Myometrial cell (primary cell): ENCODE measurements around the gene BAZ1A. TPM values are rescaled to one million over a fixed set of nuclear protein-coding genes. Genes with fewer than 3 reads are reported as not detected.

Source experiments
- total RNA-seq: library from RNA; depleted of rRNA; stranded (reverse); fragments of >200 nt; gene quantifications from 2 replicates; pipeline ENCODE4 v1.2.3, GENCODE V29; 2015

The BAZ1A gene, protein sequence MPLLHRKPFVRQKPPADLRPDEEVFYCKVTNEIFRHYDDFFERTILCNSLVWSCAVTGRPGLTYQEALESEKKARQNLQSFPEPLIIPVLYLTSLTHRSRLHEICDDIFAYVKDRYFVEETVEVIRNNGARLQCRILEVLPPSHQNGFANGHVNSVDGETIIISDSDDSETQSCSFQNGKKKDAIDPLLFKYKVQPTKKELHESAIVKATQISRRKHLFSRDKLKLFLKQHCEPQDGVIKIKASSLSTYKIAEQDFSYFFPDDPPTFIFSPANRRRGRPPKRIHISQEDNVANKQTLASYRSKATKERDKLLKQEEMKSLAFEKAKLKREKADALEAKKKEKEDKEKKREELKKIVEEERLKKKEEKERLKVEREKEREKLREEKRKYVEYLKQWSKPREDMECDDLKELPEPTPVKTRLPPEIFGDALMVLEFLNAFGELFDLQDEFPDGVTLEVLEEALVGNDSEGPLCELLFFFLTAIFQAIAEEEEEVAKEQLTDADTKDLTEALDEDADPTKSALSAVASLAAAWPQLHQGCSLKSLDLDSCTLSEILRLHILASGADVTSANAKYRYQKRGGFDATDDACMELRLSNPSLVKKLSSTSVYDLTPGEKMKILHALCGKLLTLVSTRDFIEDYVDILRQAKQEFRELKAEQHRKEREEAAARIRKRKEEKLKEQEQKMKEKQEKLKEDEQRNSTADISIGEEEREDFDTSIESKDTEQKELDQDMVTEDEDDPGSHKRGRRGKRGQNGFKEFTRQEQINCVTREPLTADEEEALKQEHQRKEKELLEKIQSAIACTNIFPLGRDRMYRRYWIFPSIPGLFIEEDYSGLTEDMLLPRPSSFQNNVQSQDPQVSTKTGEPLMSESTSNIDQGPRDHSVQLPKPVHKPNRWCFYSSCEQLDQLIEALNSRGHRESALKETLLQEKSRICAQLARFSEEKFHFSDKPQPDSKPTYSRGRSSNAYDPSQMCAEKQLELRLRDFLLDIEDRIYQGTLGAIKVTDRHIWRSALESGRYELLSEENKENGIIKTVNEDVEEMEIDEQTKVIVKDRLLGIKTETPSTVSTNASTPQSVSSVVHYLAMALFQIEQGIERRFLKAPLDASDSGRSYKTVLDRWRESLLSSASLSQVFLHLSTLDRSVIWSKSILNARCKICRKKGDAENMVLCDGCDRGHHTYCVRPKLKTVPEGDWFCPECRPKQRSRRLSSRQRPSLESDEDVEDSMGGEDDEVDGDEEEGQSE (N-terminal part only)
- 14.7 and 19.1 TPM in 2 replicates for total RNA-seq

DNA sequence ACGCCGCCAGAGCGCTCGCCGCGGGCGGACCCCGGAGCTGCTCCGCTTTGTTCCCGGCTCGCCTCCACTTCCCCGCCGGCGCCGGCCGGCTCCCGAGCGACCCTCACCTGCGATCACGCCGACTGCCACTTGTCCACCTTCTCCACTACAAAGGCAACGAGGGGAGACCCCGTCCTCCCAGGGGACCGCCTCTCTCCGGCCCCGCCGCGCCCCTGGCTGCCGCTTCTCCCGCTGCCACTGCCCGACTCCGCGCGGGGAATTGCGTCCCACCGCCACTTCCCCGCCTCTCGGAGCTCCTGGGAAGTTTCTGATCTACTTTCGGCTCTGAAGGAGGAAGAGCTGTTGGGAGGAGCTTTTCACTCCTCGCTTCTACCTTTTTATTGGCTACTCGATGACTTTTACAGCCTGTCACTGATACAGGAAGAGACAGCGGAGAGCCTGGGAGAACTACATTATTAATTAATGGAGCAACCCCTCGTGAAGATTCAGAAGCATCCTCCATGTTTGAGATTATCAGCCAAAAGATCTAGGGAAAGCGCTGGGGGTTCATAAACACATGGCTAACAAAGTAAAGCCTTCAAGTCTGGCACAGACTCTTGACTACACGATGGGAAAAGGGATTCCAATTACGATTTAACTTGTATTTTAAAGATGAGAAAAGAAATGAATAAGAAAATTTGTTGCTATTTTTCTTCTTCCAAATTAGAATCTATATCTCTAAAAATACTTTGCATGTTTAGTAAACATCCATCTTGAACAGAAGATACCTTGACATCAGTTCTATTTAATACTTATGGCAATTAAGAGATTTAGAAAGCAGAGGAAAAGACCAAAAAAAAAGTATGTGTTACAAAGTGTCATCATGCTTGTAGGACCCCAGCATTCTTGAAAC, at the start of gene BAZ1A:
Gene BAZ1A, minus strand, starts transcription at position 330 of the 892 bp plus-strand sequence. CDS start 756 bp downstream, outside the sequence.

DNA sequence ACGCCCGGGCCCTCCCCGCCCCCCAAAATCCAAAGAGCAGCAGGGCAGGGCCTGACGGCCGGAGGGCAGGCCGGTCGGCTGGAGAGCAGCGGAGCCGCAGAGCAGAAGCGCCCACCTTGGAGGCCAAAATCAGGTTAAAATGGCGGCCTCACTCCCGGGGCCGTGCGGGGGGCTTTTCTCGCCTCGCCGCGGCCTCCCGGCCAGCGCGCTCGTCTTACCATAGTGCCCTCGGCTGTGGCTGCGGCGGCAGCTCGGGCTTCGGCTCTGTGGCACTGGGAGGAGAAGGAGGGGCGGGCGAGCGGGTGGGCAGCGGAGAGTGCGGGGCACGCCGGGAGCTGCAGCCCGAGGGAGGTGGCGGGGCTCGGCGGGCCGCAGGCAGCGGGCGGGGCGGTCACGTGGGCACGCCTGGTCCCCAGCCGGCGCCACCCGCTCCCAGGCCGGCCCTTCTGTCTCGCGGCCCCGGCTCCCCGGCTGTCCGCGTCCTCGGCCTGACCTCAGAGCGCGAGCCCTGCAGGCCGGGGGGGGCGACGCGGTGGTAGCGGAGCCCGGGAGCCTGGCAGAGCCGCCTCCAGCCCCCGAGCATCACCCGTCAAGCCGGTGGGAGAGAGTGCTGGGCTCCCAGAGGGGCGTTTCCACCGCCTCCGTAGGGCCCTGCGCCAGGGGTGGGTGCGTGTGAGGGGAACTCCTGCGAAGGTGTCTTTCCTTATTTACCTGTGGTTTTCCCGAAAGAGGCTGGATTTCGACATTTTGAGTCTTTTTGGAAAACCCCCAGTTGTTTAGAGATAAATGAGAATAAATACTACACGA, 160.6 kb downstream of the BAZ1A start, which contains the start of gene CFL2:
Gene CFL2, minus strand, starts transcription at position 274 of the 807 bp plus-strand sequence. Its CDS starts 53 bp downstream, at position 221.

Other genes starting within 250 kb of the BAZ1A start
- 231 and 345 TPM in 2 replicates for gene SNX6, start 245.2 kb downstream of the BAZ1A start, total RNA-seq
- 113 and 132 TPM in 2 replicates for gene CFL2, start 160.8 kb downstream of the BAZ1A start, total RNA-seq
- gene SRP54, start 107.6 kb upstream of the BAZ1A start, total RNA-seq: 62.8 and 84.7 TPM in 2 replicates
- 35.2 and 59.2 TPM in 2 replicates for gene FAM177A1, start 170.9 kb upstream of the BAZ1A start, total RNA-seq
- 18.2 and 34.4 TPM in 2 replicates for gene PPP2R3C, start 246.6 kb upstream of the BAZ1A start, total RNA-seq
- gene PRORP, start 247.2 kb upstream of the BAZ1A start, total RNA-seq: 25.1 and 30.3 TPM in 2 replicates